ENCODE measurements around the gene VIM.

- TF ChIP-seq CTCF (IDR thresholded peaks at IDR 0.05; ENCODE audit: low read depth, low read length) (no peak), EZH2phosphoT487 (IDR thresholded peaks at IDR 0.05; ENCODE audit: low read depth) (no peak)
These were observed 21.8 kb upstream of the VIM start for GRCh38 chr10:17206210-17206709.
